NOMO-1 treated with DMSO at 0.1 percent for 48 hours (cell line): ENCODE measurements around the gene STK38L.
A peak's percentile ranks its signal among the peaks of the same experiment; 100 is the strongest.

Experiments used
- DNase-seq: peaks from one replicate; lab custom pipeline; 2025; ENCODE audit not compliant: unreplicated experiment; lab: John Stamatoyannopoulos, UW

The STK38L gene

GRCh38 chr12:27309995-27310315, 65.9 kb downstream of the STK38L start:
- no peak for DNase-seq

DNA sequence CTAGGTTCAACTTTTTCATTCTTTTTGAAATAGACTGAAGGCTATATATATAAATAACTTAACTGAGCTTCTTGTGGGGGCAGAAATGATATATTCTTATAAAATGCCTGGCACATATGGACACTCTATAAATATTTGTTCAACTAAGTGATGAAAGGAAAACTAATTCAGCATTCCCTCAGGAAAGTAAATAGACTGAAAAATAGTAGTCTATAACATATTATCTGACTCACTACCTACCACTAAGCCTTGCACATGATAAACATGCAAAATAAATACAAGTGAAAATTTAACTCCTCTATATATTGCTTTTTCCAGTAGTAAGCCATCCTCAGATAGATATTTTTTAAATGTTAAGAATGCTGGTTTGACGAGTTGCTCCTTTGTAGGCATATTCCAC, 72.9 kb downstream of the STK38L start:
- no peak for DNase-seq

DNA sequence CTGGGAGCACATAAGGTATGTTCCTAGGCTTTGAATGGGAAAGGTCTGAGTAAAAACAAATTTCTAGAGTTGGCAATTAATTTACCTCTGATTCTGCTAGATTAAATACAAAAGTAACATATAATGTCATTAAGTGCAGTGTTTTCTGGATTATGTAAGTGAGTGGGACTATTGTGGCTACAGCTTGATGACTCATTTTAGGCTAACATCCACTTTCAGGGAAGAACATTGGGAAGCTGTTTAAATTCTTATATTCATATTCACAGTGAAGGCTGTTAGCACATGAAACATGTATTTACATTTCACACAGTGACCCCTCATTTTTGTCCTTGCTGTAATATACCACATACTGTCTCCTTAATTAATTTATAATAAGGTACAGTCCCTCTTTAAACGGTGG, 75.3 kb downstream of the STK38L start:
- DNase-seq: no peak

DNA sequence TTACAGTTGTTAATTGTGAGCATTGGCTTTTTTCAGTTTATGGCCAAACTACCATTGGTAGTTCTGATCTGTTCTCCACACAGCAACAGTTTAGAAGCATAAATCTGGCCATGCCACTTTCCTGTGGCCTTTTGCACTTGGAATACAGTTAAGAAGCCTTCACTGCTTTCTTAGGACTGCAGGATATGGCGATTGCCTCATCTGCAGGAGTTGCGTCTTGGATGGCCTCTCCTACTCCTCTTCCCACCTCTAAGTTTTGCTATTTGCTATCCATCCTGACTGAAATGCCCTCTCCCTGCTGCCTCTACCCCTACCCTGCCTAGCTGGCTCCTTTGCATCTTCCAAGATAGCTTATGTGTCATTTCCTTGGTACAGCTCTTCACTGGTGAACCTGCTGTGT, 75.8 kb downstream of the STK38L start:
- no peak for DNase-seq

GRCh38 chr12:27324530-27324929, 80.4 kb downstream of the STK38L start:
- DNase-seq: no peak

DNA sequence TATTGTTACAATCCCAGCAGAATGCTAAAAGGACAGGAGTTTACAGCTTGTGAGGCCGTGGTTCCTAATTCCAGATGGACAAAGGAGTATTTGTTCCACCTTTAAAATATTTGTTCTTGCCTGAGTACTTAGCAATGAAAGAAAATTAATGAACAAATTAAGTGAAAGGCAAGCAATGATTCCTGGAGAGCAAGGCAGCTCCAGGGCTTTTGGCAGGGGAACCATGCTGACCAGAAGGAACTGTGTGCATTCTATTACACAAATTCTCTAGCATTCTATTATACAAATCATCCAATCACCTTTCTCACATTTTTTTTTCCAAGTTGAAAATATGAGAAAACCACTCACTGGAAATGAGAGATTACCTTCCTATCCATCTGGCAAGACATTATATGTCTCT, 86.8 kb downstream of the STK38L start:
- DNase-seq: no peak

DNA sequence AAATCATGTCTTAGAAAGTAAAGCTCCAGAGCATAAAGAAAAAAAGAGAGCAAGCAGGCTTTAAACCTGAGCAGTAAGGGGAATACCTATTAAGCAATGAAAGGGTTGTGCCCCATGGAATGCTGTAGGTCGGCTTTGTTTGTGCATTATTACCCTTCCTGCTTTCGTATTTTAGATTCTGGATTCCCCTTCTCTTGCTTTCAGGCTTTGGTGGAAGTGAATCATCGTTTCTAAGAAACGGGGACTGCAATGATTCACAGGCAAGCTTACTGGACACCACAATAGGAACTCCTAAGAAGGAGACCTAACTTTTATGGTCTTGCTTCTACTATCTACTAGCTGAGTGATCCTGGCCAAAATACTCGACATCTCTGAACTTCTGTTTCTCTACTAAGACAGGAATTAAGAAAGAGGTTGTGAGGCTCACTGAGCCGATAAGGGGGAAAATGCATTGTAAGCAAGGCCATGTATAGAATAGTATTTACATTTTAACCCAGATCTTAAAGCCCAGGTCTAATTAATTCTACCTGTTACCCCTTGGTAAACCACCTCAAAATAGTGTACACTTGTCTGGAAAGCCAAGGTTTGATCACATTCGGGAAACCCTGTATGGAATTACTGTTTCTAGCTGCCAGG, 87.3 kb downstream of the STK38L start:
- peak; percentile 63 for DNase-seq

GRCh38 chr12:27331927-27332324, 87.8 kb downstream of the STK38L start:
- no peak for DNase-seq

DNA sequence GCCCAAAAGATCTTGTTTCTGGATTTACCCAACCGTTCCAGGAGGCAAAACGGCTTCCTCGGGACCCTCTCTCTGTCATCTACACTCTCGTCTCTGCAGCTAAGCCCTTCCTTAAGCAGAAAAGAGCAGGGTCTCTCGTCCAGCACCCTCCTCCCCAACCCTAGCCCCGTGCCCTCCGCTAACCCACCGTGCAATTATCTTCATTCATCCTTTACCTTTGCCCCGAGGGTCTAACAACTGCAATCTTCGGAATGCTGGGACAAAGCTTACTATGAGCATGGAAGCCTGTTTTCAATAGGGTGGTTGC, 88.3 kb downstream of the STK38L start:
- DNase-seq: no peak

DNA sequence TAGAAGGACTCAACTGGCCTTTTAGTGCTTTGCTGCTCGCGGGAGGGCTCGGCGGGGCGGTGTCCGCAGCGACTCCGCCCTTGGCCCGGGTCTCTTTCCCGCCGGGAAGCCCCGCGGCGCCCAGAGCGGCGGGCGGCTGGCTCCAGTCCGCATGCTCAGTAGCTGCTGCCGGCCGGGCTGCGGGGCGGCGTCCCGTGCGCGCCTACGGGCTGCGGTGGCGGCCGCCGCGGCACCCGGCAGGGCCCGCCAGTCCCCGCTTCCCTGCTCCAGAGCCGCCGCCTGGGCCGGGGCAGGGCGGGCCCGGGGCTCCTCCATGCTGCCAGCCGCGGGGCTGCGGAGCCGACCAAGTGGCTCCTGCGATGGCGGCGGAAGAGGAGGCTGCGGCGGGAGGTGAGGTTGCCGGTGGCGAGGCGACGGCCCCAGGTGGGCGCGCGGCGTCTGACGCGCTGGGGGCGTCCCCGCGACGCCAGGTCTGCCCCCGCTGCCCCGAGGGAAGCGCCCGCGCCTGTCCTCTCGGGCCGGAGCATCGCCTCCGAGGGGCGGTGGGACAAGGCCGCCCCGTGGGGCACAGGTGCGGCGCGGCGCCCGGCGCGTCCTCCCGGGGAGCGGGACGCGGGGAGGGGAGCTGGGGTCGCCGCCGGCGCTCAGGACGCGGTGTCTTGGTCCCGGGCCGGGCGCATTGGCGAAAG, 88.8 kb downstream of the STK38L start, which contains the start of gene BMAL2:
Gene BMAL2 (plus strand): TSS at position 123 of the 689 bp plus-strand sequence. CDS start 237 bp downstream, at position 360.
- DNase-seq: no peak

DNA sequence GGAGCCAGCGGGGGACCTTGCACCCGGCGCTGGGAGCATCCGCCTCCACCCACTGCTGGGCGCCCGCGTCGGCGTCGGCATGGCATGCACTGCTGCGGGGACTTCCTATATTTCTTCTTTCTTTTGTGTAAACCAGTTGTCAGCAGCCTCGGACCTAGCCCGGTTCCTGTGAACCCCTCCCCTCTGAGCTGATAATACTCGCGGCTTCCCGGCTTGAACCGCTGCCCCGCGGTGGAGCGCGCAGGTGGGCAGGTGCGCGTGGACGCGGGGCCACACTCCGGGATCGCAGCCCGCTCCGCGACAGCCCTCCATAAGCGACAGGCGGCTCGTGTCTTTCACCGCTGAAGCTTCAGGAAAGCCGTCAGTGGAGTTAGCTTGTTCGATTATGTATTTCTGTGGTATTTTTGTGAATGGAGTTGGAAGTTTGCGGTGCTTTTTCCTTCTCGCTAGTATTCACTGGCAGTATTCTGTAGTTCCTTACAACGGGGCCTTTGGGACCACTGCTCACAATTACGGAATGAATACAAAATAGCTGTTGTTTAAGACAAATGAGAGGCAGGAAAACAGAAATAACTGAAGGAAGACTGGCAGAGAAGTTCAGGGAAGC, 89.4 kb downstream of the STK38L start:
- DNase-seq: peak; percentile 58

GRCh38 chr12:27334042-27334720, 90.1 kb downstream of the STK38L start:
- no peak for DNase-seq

DNA sequence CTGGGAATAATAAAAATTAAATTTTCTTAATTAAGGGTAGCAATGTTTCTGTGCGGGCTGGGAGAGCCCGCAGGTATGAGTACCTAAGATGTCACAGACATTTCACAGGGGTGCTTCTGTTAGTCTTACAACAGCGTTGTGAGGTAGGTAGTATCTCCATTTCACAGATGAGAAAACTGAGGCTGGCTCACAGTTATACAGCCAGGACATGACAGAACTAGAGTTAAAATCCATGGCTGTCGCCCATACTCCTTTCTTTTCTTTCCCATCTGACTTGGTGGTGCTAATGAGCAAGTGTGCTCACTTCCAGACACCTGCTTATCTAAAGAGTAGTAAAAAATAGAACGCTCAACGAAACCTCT, 90.6 kb downstream of the STK38L start:
- DNase-seq: no peak

GRCh38 chr12:27335364-27336281, 91.5 kb downstream of the STK38L start:
- DNase-seq: no peak

GRCh38 chr12:27336282-27336653, 92.2 kb downstream of the STK38L start:
- no peak for DNase-seq

GRCh38 chr12:27337376-27337775, 93.3 kb downstream of the STK38L start:
- DNase-seq: no peak

GRCh38 chr12:27338473-27338872, 94.4 kb downstream of the STK38L start:
- no peak for DNase-seq

DNA sequence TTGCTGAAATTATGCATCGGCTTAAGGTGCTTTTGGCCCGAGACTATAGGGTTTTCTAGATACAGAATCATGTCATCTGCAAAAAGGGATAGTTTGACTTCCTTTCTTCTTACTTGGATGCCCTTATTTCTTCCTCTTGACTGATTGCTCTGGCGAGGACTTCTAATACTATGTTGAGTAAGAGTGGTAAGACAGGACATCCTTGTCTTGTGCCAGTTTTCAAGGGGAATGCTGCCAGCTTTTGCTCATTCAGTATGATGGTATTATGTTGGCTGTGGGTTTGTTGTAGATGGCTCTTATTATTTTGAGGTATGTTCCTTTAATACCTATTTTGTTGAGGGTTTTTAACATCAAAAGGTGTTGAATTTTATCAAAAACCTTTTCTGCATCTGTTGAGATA, 96.9 kb downstream of the STK38L start:
- DNase-seq: no peak

DNA sequence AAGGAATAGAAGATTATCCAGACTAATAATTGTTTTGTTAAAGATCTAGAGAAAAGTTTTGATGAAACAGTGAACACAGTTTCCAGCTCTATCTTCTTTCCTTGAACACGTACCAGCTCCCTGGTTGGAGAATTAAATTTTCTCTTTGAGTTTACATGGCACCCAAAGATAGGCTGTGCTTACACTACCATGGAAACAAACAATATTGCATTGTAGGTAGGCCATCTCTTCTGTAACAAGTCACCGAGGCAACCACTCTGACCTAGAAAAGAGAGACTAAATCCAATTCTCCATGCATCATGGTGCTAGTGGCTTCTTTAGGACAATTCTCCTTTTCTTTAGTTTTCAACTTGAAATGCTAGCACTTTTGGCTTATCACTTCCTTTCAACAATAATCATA, 98.5 kb downstream of the STK38L start:
- DNase-seq: no peak

- DNase-seq: no peak
These were observed 99.3 kb downstream of the STK38L start for GRCh38 chr12:27343255-27344000.

DNA sequence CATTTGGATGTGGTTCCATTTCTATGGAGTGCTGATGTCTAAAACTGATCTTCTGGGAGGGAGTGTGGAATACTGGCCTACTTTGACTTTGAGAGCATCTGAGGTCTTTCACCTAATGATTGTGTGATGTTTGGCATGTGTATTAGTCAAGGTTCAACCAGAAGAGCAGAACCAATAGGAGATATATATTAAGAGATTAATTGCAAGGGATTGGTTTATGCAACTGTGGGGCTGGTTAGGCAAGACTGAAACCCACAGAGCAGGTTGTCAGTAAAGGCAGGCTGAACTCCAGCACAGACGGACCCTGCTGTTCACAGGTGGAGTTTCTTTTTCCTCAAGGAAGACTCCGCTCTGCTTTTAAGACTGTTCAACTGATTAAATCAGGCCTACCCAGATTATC, 100.2 kb downstream of the STK38L start:
- no peak for DNase-seq
